Activated CD8-positive, alpha-beta memory T cell treated with anti-CD3 and anti-CD28 coated beads for 36 hours (primary cell): ENCODE data around the gene AGPAT1. TPM values are rescaled to one million over a fixed set of nuclear protein-coding genes. Genes with fewer than 3 reads are reported as not detected.
"Not testable (repeated sequence)": the region's sequence is repeated elsewhere in the genome, so short reads cannot be mapped to it uniquely, and the experiment has no call there.

ENCODE experiments used
- CTCF ChIA-PET: fragments of 350-600 bp; sonication (Branson Sonifier 250); formaldehyde crosslinking; loops from one replicate; lab custom pipeline; 2021; ENCODE audit warnings: antibody characterized with exemption; lab: Charles Lee
- POLR2A ChIA-PET: fragments of 350-600 bp; sonication (Branson Sonifier 250); formaldehyde crosslinking; loops from one replicate; lab custom pipeline; 2021; ENCODE audit warnings: antibody characterized with exemption; lab: Charles Lee
- total RNA-seq, 2 experiments: library from RNA; stranded (reverse); gene quantifications; one replicate each; pipeline ENCODE4 v1.2.3, GENCODE V29; 2021

Gene AGPAT1
- total RNA-seq, 2 experiments from 2014 or later = 41.0 to 43.5 TPM

GRCh38 chr6:32146287-32146686 lies 29.6 kb downstream of the AGPAT1 start:
- ChIA-PET POLR2A (no interaction called here), CTCF (no interaction called here)

DNA sequence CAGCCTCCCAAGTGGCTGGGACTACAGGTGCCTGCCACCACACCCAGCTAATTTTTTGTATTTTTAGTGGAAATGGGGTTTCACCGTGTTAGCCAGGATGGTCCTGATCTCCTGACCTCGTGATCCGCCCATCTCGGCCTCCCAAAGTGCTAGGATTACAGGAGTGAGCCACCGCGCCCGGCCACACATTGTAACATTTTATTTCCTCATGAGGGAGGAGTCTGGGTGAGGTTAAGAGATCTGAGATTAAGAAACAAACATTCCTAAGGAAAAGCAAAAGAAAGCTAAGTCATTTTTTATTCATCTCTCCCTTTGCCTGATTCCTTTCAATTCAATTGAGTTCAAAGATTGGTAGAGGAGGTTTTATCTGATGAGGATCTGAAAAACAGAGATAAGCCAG lies 31.6 kb downstream of the AGPAT1 start:
- POLR2A ChIA-PET, CTCF ChIA-PET: not testable (repeated sequence)

DNA sequence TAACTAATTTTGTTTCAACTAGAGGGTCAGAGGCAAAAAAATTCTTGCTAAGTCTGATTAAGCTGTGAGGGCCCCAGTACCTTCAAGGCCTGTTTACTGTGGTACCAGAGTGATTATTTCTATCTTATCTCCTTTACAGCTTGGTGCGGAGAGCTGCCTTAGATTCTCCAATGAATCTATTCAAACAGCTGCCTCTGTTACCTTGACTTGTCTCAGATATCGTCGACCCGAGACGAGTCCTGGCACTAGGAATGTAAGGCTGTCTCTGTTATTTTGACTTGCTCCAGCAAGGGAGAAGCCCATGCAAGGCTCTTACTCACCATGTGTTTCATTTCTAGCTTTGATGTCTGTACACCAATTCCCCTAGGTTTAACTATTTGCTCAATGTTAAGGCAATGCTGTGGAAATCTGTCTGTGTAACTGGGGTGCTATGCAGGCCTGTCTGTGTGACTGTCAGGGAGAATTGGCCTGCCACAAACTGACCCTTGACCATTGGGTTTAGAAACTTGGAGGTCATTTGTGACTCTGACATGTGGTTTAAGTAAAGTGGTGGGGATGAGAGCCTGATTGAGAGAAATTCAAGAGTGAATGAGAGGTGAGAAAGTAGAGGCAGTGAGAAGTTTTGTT lies 35.4 kb downstream of the AGPAT1 start:
- ChIA-PET CTCF (interaction anchor here (0.7 kb wide), 1 partner anchor 252 kb away, joined by 3 read pairs; no protein-coding TSS in a partner anchor), POLR2A (no interaction called here)

- ChIA-PET CTCF (no interaction called here), POLR2A (interaction anchor here (0.7 kb wide), 1 partner anchor 15 kb away, joined by 5 read pairs; no protein-coding TSS in a partner anchor)
Observed at GRCh38 chr6:32139590-32139989, 36.3 kb downstream of the AGPAT1 start.

DNA sequence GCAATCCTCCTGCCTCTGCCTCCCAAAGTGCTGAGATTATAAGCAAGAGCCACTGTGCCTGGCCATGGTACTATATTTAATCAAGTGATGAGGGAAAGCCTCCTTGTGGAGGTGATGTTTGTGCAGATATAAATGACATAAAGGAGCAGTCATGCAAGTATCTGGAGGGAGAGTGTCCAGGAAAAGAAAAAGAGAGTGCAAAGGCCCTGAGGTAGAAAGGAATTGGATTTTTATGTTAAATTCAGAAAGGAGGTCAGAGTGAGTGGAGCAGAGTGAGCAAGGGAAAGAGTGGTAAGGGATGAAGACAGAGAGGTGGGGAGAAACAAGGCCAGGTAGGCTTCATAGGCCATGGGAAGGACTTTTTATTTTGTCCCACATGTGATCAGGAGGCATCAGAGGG lies 38.4 kb downstream of the AGPAT1 start:
- ChIA-PET CTCF (interaction anchor here (1.4 kb wide), 1 partner anchor 17 kb away, joined by 3 read pairs; no protein-coding TSS in a partner anchor), POLR2A (no interaction called here)

- ChIA-PET POLR2A (no interaction called here), CTCF (no interaction called here)
Observed at GRCh38 chr6:32133786-32134185, 42.1 kb downstream of the AGPAT1 start.

GRCh38 chr6:32132110-32132509 lies 43.8 kb downstream of the AGPAT1 start:
- CTCF ChIA-PET = interaction anchor here (5.4 kb wide), 1 partner anchor 14 kb away, joined by 31 read pairs; no protein-coding TSS in a partner anchor
- POLR2A ChIA-PET = no interaction called here

GRCh38 chr6:32131439-32131948 lies 44.4 kb downstream of the AGPAT1 start:
- CTCF ChIA-PET = interaction anchor here (5.4 kb wide), 1 partner anchor 13 kb away, joined by 31 read pairs; no protein-coding TSS in a partner anchor
- POLR2A ChIA-PET = interaction anchor here (1.2 kb wide), 1 partner anchor 65 kb away, joined by 5 read pairs; no protein-coding TSS in a partner anchor

DNA sequence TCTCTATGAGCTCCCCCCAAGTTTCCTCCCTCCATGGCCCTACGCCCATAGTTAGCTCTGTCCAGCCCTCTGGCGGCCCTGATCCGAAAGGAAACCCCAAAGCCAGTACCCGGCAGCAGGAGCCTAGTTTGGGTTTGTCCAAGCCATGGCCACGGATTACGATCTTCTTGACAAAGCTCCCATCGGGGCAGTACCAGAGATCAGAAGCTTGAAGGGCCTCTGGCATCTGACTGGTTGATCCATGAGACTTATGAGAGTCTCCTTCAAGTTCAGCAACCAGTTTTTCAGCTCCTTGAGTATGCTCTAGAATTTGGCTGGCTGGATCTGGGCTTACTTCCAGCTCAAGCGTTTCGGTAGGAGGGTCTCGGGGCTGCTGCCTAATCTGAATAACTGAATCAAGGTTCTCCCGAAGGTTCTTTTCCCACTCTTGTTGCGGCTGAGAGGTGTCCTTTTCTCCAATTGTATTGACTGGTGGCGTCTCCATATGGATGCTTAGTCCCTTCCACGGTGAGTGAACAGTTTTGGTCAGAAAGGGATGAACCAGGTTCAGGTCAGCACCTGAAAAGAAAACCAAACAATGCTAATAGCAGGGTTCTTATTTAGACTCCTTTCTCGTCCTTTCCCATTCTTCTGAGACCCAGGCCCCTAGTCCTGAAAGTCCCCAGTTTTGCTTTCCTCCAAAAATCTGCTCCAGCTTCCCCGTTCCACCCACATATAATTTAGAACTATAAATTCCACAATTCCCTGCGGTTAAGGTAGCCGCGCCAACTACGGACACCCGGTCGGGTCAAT lies 46.4 kb downstream of the AGPAT1 start:
- CTCF ChIA-PET = interaction anchor here (0.6 to 5.4 kb wide), 5 partner anchors 11 to 937 kb away, joined by 3 to 31 read pairs (median 4); partner anchors contain the start of gene DXO
- POLR2A ChIA-PET = interaction anchor here (0.8 to 1.9 kb wide), 4 partner anchors 50 to 228 kb away, joined by 3 to 6 read pairs (median 4); partner anchors contain the start of genes DXO and ZBTB12

DNA sequence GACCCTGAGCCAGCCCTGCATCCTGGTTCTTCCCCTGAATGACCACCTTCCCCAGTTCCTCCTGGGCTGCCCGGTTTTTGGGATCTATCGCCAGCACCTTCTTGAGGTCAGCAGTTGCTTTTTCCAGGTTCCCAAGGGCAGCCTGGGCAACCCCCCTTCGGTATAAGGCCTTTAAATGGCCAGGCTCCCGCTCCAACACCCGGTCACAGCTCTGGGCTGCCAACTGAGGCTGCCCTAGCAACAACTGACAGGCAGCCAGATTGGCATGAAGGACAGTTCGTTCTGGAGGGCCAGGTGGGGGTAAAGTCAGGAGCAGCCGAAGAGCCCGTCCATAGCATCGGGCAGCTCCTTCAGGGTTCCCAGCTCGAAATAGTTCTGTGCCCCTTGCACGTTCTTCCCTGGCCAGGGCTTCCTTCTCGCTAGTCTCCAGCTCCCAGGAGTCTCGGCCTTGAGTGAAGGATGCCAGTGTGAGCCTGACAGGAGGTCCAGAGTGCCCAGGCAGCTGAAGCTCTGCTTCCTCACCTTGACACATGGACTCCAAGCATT lies 47.1 kb downstream of the AGPAT1 start:
- ChIA-PET CTCF (interaction anchor here (0.6 to 5.4 kb wide), 4 partner anchors 11 to 936 kb away, joined by 3 to 31 read pairs (median 4); no protein-coding TSS in a partner anchor), POLR2A (interaction anchor here (0.8 to 1.9 kb wide), 5 partner anchors 51 to 227 kb away, joined by 3 to 6 read pairs (median 4); partner anchors contain the start of genes DXO, PBX2 and ZBTB12)

DNA sequence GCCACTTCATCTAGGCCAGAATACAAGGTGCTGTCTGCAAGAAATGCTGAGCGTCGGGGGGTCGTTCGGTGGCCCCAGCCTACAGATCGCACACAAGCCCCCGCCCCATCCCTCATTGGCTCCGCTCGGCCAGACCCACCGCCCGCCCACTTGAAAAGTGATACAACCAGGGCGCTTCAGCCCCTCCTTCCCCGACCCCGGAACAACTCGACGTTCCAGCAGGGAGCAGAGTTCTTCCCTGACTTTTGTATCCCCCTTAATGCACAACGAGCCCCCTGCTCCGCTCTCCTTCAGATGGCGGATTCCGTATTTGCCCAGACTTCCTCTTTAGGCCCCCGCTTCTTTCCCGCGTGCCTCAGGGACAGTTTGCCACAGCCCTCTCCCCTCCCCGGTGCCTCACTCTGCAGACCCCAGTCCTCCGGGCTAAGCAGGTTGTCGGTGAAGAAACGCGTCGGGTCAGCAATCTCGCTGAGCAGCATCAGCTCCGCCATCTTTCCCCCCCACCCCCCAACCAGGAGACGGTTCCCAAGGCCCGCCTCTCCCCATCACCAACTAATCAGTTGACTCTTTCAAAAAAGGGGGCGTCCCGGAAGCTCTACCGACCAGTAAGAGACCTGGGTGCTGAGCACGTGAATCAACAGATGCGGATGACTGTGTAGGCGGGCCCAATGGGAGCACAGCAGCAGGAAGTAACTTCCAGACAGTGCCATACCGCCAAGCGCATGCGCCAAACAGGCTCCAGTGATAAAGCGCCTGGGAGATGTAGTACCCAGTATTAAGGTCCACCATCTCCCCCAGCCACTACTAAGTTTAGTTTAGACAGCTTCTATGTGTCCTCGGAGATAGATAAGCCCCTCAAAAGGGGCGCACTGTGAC lies 47.9 kb downstream of the AGPAT1 start, which contains the start of gene ATF6B:
Gene ATF6B, minus strand, starts transcription at position 530 of the 876 bp plus-strand sequence. Its CDS starts 39 bp downstream, at position 491.
- ChIA-PET POLR2A (interaction anchor here (0.6 to 1.9 kb wide), 5 partner anchors 62 to 853 kb away, joined by 3 to 6 read pairs (median 4); partner anchors contain the start of genes DXO and PBX2), CTCF (interaction anchor here (2.0 to 5.4 kb wide), 2 partner anchors 10 to 68 kb away, joined by 4 to 31 read pairs; no protein-coding TSS in a partner anchor)

DNA sequence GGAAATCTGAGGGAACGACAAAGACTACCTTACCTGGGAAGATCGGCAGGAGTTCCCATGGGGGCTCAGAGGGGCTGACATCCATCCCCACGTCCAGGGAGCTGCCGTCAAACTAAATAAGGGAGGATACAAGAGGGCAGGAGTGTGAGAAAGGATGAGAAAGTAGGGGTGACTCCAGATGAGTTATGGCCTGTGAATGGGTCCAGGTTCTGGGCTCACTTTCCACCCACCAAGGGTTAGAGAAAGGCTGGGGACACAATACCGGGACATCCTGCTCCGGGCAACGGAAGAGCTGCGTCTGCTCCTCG lies 48.5 kb downstream of the AGPAT1 start:
- CTCF ChIA-PET = interaction anchor here (2.0 to 5.4 kb wide), 2 partner anchors 9 to 68 kb away, joined by 4 to 31 read pairs; no protein-coding TSS in a partner anchor
- POLR2A ChIA-PET = interaction anchor here (0.6 to 1.0 kb wide), 2 partner anchors 845 to 852 kb away, joined by 3 to 4 read pairs; no protein-coding TSS in a partner anchor

GRCh38 chr6:32126880-32127279 lies 49.0 kb downstream of the AGPAT1 start:
- ChIA-PET CTCF (interaction anchor here (2.0 to 5.4 kb wide), 2 partner anchors 9 to 69 kb away, joined by 4 to 31 read pairs; no protein-coding TSS in a partner anchor), POLR2A (no interaction called here)

GRCh38 chr6:32123681-32124080 lies 52.2 kb downstream of the AGPAT1 start:
- ChIA-PET POLR2A (no interaction called here), CTCF (no interaction called here)

DNA sequence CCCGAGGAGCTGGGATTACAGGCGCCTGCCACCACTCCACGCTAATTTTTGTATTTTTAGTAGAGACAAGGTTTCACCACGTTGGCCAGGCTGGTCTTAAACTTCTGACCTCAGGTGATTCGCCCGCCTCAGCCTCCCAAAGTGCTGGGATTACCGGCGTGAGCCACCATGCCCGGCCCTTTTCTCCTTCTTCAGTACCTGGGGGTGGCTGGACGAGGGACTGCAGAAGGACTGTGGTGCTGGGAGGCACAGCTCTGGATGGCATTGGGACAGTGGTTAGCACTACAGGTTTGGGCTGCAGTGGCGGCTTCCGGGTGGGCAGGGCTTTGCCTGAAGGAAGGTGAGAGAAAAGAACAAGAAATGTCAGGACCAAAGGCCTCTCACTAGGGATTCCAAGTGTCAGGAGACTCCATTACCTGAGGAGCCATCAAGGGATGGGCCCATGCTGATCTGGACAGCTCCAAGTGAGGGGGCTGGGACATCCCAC lies 55.3 kb downstream of the AGPAT1 start:
- ChIA-PET CTCF (interaction anchor here (0.7 to 4.8 kb wide), 5 partner anchors 9 to 128 kb away, joined by 3 to 31 read pairs (median 3); partner anchors contain the start of genes ATF6B, FKBPL and GPSM3), POLR2A (no interaction called here)

DNA sequence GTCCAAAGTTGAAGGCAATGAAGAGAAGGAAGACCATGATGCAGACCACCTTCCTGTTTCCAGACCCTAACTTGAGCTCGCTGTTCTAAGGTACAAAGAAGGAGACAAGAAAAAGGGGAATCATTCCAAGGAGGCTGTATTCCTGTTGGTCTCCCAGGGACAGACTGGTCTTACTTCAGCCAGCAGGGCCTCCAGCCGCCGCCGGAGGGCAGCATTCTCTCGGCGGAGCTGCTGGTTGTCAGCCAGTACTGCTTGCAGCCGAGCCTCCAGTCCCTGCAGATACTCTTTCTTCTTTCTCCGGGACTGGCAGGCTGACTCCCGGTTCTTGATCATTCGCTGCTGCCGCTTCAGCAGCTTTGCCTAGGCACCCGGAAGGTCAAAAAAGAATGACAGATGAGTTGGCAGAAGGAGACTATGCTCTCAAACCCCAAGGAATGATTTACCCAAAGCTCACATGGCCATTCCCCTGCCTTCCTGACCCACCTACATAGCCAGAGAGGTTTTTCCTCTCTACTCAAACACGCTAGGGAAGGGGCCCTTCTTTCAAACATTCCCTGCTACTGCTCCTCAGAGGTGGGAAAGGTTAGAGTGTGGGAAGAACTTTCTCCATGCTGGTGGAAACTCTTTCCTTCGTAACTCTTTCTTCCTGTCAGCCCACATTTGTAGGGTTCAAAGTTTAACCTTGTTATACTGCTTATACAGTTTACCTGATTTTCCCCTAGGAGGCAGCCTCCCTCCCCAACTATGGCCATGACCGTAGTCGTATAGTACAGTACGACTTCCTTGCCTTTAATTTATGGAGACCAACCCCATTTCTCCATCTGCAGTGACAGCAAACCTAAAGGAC lies 56.9 kb downstream of the AGPAT1 start:
- ChIA-PET CTCF (interaction anchor here (0.6 to 4.8 kb wide), 8 partner anchors 11 to 270 kb away, joined by 3 to 31 read pairs (median 4); partner anchors contain the start of genes ATF6B, FKBPL, PBX2 and PRRT1), POLR2A (interaction anchor here (0.6 to 0.8 kb wide), 2 partner anchors 34 to 35 kb away, joined by 3 read pairs; no protein-coding TSS in a partner anchor)
